Thyroid gland (tissue), 4 donors: ENCODE results near the gene AURKAIP1.
"Not testable (repeated sequence)": the region's sequence is repeated elsewhere in the genome, so short reads cannot be mapped to it uniquely, and the experiment has no call there.

ENCODE experiments used
- POLR2A ChIP-seq, 2 donors: fragments of 450-650 bp; IDR thresholded peaks; one replicate each; pipeline ENCODE4 v1.6.1; 2017; ENCODE audit warnings: antibody characterized with exemption in 2 of 2, mild to moderate bottlenecking in 2 of 2, moderate library complexity in 1 of 2
- TF ChIP-seq, protein P1 (sequence below), 6 experiments: fragments of 200-600 bp in 3 of 6; fragments of 450-650 bp in 3 of 6; sonication (generic) in 3 of 6; IDR thresholded peaks; one replicate each; pipeline ENCODE4 v1.5.1; 2016 to 2019; ENCODE audit warnings: antibody characterized with exemption in 6 of 6, mild to moderate bottlenecking in 2 of 6, inconsistent platforms in 1 of 6, moderate library complexity in 1 of 6

DNA sequence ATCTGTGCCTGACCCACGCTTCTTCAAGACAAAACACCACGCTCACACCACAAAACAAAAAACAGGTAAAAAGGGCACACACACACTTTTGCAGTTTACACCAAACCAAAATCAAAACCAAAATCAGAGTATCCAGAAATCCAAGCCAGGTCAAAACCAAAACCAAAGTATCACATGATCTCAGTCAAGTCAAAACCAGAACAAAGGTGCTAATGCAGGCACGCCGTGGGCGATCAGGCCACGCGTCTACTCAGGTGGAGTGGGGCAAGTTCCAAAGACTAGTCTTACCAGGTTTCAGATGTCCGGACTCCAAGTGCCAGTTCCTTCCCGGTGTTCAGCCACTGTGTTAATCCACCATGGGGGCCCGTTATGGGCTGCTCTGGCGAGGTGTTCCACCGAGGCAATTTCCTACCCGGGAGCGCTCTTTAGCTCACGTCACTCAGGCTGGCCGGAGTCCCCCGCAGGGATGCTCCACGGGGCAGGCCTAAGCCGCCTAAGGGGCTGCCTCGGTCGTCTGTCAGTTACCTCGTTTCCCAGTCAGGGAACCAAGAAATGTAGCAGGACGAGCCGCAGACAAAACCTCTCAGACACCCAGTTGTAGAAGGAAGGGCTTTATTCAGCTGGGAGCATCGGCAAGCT is 42.9 kb upstream of the AURKAIP1 start:
- TF ChIP-seq, protein P1, sequence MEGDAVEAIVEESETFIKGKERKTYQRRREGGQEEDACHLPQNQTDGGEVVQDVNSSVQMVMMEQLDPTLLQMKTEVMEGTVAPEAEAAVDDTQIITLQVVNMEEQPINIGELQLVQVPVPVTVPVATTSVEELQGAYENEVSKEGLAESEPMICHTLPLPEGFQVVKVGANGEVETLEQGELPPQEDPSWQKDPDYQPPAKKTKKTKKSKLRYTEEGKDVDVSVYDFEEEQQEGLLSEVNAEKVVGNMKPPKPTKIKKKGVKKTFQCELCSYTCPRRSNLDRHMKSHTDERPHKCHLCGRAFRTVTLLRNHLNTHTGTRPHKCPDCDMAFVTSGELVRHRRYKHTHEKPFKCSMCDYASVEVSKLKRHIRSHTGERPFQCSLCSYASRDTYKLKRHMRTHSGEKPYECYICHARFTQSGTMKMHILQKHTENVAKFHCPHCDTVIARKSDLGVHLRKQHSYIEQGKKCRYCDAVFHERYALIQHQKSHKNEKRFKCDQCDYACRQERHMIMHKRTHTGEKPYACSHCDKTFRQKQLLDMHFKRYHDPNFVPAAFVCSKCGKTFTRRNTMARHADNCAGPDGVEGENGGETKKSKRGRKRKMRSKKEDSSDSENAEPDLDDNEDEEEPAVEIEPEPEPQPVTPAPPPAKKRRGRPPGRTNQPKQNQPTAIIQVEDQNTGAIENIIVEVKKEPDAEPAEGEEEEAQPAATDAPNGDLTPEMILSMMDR (IDR thresholded peaks at IDR 0.05): not testable (repeated sequence)
- not testable (repeated sequence) for TF ChIP-seq POLR2A (IDR thresholded peaks at IDR 0.05)
